ENCODE measurements around the gene GRAMD4. TPM values are rescaled to one million over a fixed set of nuclear protein-coding genes. Genes with fewer than 3 reads are reported as not detected.

GRAMD4 gene
- total RNA-seq, 2 experiments from 2014 or later: 52.9 to 54.8 TPM

DNA sequence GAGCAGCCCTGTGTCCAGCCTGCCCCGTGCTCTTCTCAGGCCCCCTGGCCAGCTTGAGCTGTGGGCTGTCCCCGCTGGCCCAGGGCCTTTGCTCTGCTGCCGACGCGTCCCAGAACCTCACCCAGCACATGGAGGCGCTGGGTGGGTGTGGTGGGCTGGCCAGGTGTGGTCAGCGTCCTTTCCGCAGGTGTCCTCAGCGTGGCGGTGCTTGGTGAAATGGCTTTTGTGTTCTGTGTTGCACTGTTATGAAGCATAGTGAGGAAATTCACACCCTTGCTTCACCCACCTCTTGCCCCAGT lies 37.4 kb downstream of the GRAMD4 start:
- Mint-ChIP-seq H3K36me3 (ENCODE audit: low read depth) (no peaks in the 10 kb centered on the region), H3K27ac (no peak overlapping the region), H3K9me3 (no peaks in the 10 kb centered on the region), H3K4me1 (peaks cover 38% of the 10 kb centered on the region), H3K4me3 (no peak overlapping the region), H3K27me3 (no peaks in the 10 kb centered on the region)
- ChIA-PET POLR2A (no interaction called here), CTCF (no interaction called here)
- no peak for DNase-seq

- H3K27ac Mint-ChIP-seq: no peak overlapping the region
- no peaks in the 10 kb centered on the region for H3K27me3 Mint-ChIP-seq
- no peaks in the 10 kb centered on the region for H3K9me3 Mint-ChIP-seq
- ChIA-PET POLR2A (no interaction called here), CTCF (no interaction called here)
- peaks cover 32% of the 10 kb centered on the region for H3K4me1 Mint-ChIP-seq
- DNase-seq: no peak
- no peak overlapping the region for H3K4me3 Mint-ChIP-seq
- H3K36me3 Mint-ChIP-seq (ENCODE audit: low read depth): no peaks in the 10 kb centered on the region
These were observed 38.1 kb downstream of the GRAMD4 start for GRCh38 chr22:46657996-46658947.

DNA sequence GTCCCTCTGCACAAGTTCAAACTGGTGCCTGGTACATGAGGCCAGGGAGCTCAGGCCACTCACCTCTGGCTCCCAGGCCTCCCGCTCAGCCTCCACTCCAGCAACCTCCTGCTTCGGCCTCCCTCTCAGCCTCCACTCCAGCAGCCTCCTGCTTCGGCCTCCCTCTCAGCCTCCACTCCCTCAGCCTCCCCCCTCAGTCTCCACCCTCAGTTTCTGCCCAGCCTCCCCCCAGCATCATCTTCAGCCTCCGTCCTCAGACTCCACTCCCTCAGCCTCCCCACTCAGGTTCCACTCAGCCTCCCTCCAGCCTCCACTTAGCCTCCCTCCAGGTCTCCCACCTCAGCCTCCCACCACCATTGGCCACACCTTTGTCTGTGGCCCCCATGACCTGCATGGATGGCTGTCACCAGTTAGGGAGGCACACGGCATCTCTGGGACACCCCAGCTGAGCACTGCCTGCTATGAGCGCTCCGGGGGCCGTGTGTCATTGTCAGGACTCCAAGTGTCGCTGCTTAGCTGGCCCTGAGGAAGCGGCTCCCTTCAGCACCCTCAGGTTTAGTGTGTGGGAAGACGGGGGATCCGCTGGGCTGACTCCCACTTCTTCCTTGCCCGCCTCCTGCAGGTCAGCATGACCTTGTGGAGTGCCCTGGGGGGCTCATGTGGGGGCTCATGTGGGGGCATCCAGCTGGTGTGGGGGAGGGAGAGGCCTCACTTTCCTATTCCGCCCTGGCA lies 39.0 kb downstream of the GRAMD4 start:
- CTCF ChIA-PET: interaction anchor here (0.7 kb wide), 1 partner anchor 96 kb away, joined by 5 read pairs; no protein-coding TSS in a partner anchor
- no peak overlapping the region for H3K27ac Mint-ChIP-seq
- H3K27me3 Mint-ChIP-seq: no peaks in the 10 kb centered on the region
- POLR2A ChIA-PET: no interaction called here
- no peaks in the 10 kb centered on the region for H3K9me3 Mint-ChIP-seq
- peaks cover 25% of the 10 kb centered on the region for H3K4me1 Mint-ChIP-seq
- H3K4me3 Mint-ChIP-seq: no peak overlapping the region
- no peaks in the 10 kb centered on the region for H3K36me3 Mint-ChIP-seq (ENCODE audit: low read depth)
- DNase-seq: no peak

DNA sequence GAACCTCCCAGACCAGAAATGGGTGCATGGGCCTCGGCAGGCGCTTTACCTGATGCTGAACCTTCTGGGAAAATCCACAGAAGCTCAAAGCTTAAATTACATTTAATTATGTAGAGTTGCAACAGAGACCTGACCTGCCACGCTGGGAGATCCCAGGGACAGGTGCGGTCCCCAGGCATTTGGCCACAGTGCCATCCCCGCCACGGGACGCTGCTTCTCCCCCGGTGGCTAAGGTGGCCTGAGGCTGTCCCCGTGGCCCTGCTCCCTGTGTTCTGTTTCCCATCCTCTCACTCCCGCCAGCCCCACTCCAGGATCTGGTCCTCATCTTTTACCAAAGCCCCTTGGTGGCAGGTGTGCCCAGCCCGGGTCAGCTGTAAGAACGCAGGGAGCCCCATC lies 39.6 kb downstream of the GRAMD4 start:
- ChIA-PET POLR2A (no interaction called here), CTCF (interaction anchor here (0.7 kb wide), 1 partner anchor 96 kb away, joined by 5 read pairs; no protein-coding TSS in a partner anchor)
- H3K27ac Mint-ChIP-seq: no peak overlapping the region

GRCh38 chr22:46660604-46661201 lies 40.5 kb downstream of the GRAMD4 start:
- CTCF ChIA-PET: no interaction called here
- H3K4me3 Mint-ChIP-seq: no peak overlapping the region
- POLR2A ChIA-PET: no interaction called here
- H3K9me3 Mint-ChIP-seq: no peaks in the 10 kb centered on the region
- no peaks in the 10 kb centered on the region for H3K27me3 Mint-ChIP-seq
- peaks cover 22% of the 10 kb centered on the region for H3K4me1 Mint-ChIP-seq
- no peak for DNase-seq
- H3K27ac Mint-ChIP-seq: peak overlapping the region; percentile 57
- no peaks in the 10 kb centered on the region for H3K36me3 Mint-ChIP-seq (ENCODE audit: low read depth)

More for the DNA sequence above, 39.6 kb downstream of the GRAMD4 start:
- H3K4me1 Mint-ChIP-seq: peaks cover 22% of the 10 kb centered on the region
- no peak overlapping the region for H3K4me3 Mint-ChIP-seq
- no peak for DNase-seq
- H3K27me3 Mint-ChIP-seq: no peaks in the 10 kb centered on the region
- H3K36me3 Mint-ChIP-seq (ENCODE audit: low read depth): no peaks in the 10 kb centered on the region
- H3K9me3 Mint-ChIP-seq: no peaks in the 10 kb centered on the region

DNA sequence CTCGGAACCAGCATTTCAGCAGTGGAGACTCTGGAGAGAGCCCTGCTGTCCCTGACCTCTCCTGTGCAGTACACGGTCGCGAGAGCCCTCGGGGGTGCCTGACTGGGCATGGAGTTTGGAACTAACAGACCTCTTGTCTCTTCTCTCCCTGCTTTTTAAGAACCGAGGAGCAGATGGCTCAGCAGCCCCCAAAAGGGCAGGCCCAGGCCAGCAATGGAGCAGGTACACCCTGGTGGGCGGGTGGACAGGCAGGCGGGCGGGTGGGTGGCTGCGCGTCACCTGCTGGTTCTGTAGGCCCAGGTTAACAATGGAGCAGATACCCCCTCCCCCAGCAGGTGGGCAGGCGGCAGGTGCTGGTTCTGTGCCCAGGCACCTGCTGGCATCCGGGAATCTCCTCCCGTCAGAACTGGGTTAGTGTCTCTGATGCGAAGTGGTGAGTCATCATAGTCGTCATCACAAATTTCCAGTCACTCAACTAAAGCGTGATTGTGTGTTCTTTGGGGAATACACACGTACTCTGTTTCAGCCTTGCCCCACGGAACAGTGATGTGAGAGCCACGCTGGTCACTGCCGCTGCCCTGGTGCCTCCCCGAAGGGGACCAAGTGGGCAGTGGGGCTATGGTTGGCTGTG lies 41.1 kb downstream of the GRAMD4 start:
- peaks cover 22% of the 10 kb centered on the region for H3K4me1 Mint-ChIP-seq
- DNase-seq: peak; percentile 53
- H3K9me3 Mint-ChIP-seq: no peaks in the 10 kb centered on the region
- ChIA-PET POLR2A (no interaction called here), CTCF (no interaction called here)
- no peaks in the 10 kb centered on the region for H3K27me3 Mint-ChIP-seq
- H3K36me3 Mint-ChIP-seq (ENCODE audit: low read depth): no peaks in the 10 kb centered on the region
- H3K27ac Mint-ChIP-seq: peak overlapping the region; percentile 65
- no peak overlapping the region for H3K4me3 Mint-ChIP-seq

- CTCF ChIA-PET: no interaction called here
- Mint-ChIP-seq H3K9me3 (no peaks in the 10 kb centered on the region), H3K4me3 (no peak overlapping the region), H3K27me3 (no peaks in the 10 kb centered on the region), H3K27ac (no peak overlapping the region), H3K4me1 (peaks cover 22% of the 10 kb centered on the region), H3K36me3 (ENCODE audit: low read depth) (no peaks in the 10 kb centered on the region)
- POLR2A ChIA-PET: no interaction called here
- no peak for DNase-seq
These were observed 42.0 kb downstream of the GRAMD4 start for GRCh38 chr22:46662226-46662625.

- no peak overlapping the region for H3K4me3 Mint-ChIP-seq
- ChIA-PET POLR2A (no interaction called here), CTCF (no interaction called here)
- no peaks in the 10 kb centered on the region for H3K27me3 Mint-ChIP-seq
- DNase-seq: no peak
- no peaks in the 10 kb centered on the region for H3K9me3 Mint-ChIP-seq
- no peak overlapping the region for H3K27ac Mint-ChIP-seq
- H3K4me1 Mint-ChIP-seq: peaks cover 22% of the 10 kb centered on the region
- no peaks in the 10 kb centered on the region for H3K36me3 Mint-ChIP-seq (ENCODE audit: low read depth)
These were observed 42.8 kb downstream of the GRAMD4 start for GRCh38 chr22:46663001-46663400.

DNA sequence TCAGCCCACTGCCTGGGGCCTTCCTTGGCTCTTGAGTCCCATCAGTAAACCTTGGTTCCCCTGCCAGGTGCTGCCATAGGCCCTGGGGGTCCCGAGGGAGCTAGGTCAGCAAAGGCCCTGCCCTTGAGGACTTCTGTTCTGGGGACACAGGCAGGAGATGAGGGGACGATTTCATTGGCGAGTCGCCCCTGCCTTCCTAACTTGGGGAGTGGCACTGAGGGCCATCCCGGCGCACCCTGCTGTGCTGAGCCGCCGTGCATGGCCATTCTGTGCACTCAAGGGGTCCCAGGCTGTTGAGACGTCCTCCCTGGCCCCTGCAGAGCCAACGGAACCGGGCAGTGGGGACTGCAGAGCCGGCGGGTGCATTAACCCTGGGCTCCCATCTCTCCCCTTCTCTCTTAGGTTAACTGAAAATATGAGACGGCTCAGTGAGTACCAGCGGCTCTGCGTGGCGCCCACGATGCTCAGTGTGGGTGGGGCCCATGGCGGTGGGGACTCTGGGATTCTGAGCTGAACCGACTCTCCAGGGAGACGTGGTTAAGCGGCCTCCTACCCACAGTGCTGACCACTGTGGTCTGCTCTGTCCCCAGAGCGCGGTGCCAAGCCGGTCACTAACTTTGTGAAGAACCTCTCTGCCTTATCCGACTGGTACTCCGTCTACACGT lies 43.4 kb downstream of the GRAMD4 start:
- Mint-ChIP-seq H3K9me3 (no peaks in the 10 kb centered on the region), H3K4me1 (peaks cover 22% of the 10 kb centered on the region), H3K36me3 (ENCODE audit: low read depth) (no peaks in the 10 kb centered on the region), H3K27me3 (no peaks in the 10 kb centered on the region), H3K4me3 (no peak overlapping the region), H3K27ac (no peak overlapping the region)
- ChIA-PET POLR2A (no interaction called here), CTCF (no interaction called here)
- DNase-seq: no peak

GRCh38 chr22:46664301-46664855 lies 44.2 kb downstream of the GRAMD4 start:
- Mint-ChIP-seq H3K9me3 (no peaks in the 10 kb centered on the region), H3K4me3 (no peak overlapping the region), H3K4me1 (peaks cover 22% of the 10 kb centered on the region), H3K27me3 (no peaks in the 10 kb centered on the region), H3K36me3 (ENCODE audit: low read depth) (peaks cover 6% of the 10 kb centered on the region), H3K27ac (no peak overlapping the region)
- ChIA-PET POLR2A (no interaction called here), CTCF (no interaction called here)
- no peak for DNase-seq

DNA sequence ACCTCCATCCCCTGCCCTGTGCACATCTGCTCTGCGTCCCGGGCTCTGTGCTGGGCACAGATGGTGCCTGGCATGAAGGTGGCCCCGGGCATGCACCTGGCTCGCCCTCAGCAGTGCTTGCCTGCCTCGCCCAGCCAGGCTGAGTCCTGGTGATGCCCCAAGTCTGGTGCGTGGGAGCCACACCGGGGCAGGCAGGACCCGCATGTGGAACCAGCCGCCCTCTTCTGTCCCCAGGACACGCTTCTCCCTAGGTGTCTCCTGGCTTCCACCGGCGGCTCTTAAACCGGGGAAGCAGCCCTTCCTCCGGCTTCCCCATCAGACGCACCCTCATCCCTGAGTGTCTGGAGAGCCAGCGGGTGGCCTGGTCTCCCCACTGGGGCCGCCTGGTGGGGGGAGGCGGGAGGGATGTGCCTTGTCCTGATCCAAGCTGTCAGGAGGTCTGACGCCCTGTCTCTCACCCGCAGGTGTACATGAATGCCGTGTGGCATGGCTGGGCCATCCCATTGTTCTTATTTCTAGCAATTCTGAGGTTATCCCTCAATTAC lies 45.0 kb downstream of the GRAMD4 start:
- no peaks in the 10 kb centered on the region for H3K9me3 Mint-ChIP-seq
- H3K27ac Mint-ChIP-seq: no peak overlapping the region
- peaks cover 18% of the 10 kb centered on the region for H3K4me1 Mint-ChIP-seq
- POLR2A ChIA-PET: no interaction called here
- H3K36me3 Mint-ChIP-seq (ENCODE audit: low read depth): peaks cover 8% of the 10 kb centered on the region
- H3K27me3 Mint-ChIP-seq: no peaks in the 10 kb centered on the region
- no peak for DNase-seq
- CTCF ChIA-PET: no interaction called here
- no peak overlapping the region for H3K4me3 Mint-ChIP-seq

DNA sequence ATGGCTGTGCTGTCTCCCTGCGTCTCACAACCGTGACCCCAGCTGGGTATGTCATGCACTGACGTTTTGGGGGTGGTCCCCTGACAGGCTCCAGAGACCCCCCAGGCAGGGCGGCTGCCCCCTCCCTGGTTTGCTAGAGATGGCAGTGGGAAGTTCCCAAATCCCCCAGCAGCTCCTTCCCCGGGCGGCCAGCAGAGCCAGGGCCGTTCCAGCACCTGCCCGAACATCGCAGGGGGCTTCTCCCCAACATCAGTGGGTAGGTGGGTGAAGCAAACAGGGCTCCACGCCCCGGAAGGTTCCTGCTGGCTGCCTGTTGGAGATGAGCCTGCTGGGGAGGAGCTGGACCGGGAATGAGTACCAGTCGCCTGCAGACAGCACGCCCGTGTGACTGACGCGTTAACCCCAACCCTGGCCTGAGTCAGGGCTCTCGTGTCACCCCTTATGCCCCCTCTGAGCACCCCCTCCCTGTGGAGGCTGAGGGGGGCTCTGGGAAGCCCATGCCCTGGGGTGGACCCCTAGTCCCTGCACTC lies 45.6 kb downstream of the GRAMD4 start:
- H3K9me3 Mint-ChIP-seq: no peaks in the 10 kb centered on the region
- H3K27ac Mint-ChIP-seq: no peak overlapping the region
- H3K4me1 Mint-ChIP-seq: peaks cover 12% of the 10 kb centered on the region
- no peak overlapping the region for H3K4me3 Mint-ChIP-seq
- ChIA-PET CTCF (interaction anchor here (0.9 kb wide), 1 partner anchor 83 kb away, joined by 3 read pairs; no protein-coding TSS in a partner anchor), POLR2A (no interaction called here)
- no peaks in the 10 kb centered on the region for H3K27me3 Mint-ChIP-seq
- DNase-seq: no peak
- H3K36me3 Mint-ChIP-seq (ENCODE audit: low read depth): peaks cover 8% of the 10 kb centered on the region
